HCT116 (cell line): ENCODE data around the gene SLC35D1. TPM values are rescaled to one million over a fixed set of nuclear protein-coding genes. Genes with fewer than 3 reads are reported as not detected.

ENCODE experiments used
- ATAC-seq: fragments of 200-7000 bp; cut with Tn5 transposase; 2 replicates; pipeline ENCODE4 v1.9.1; 2020; ENCODE audit warnings: mild to moderate bottlenecking, moderate library complexity
- BruUV-seq: library from RNA; stranded (reverse); fragments of 400-500 nt; replicated peaks from 2 replicates; lab custom pipeline; 2021; lab: Mats Ljungman, UMichigan
- CTCF ChIA-PET: fragments of 300-600 bp; sonication (Branson Sonifier 250); formaldehyde crosslinking; loops from one replicate; lab custom pipeline; 2021; ENCODE audit warnings: antibody characterized with exemption; lab: Charles Lee
- POLR2A ChIA-PET: fragments of 300-600, 350-600 bp; sonication (Branson Sonifier 250); formaldehyde crosslinking; loops from one replicate; lab custom pipeline; 2021; ENCODE audit warnings: antibody characterized with exemption; lab: Charles Lee
- RAD21 ChIA-PET, 2 experiments: fragments of 300-600 bp; sonication (Branson Sonifier 250); formaldehyde crosslinking; loops; one replicate each; lab custom pipeline; 2023; ENCODE audit warnings: low total read pairs in 2 of 2; ENCODE audit not compliant: uncharacterized antibody in 2 of 2, unreplicated experiment in 2 of 2, low non-redundant PET in 1 of 2; lab: Charles Lee
- DNase-seq: peaks from one replicate; pipeline ENCODE4 v3.0.0-alpha.2; 2010; ENCODE audit warnings: low read depth, low spot score
- H2AFZ ChIP-seq: fragments of 200-600 bp; shearing (Covaris generic), sonication (generic); 2 replicates; pipeline ENCODE4 v1.6.1; 2017; ENCODE audit warnings: low read depth, mixed run types, mixed read lengths, antibody characterized with exemption, low read length; ENCODE audit not compliant: poor library complexity, severe bottlenecking
- H3K27ac ChIP-seq: 2 replicates; pipeline ENCODE4 v1.5.1; 2012; ENCODE audit warnings: low read depth, low read length
- H3K27me3 ChIP-seq: fragments of 200-600 bp; sonication (generic); 2 replicates; pipeline ENCODE4 v1.6.1; 2016; ENCODE audit warnings: mixed run types, low read length, mixed read lengths; ENCODE audit not compliant: insufficient read depth
- H3K36me3 ChIP-seq, 2 experiments: fragments of 200-500 bp in 1 of 2; fragments of 200-600 bp in 1 of 2; sonication (Bioruptor generic) in 1 of 2; sonication (generic) in 1 of 2; 2 replicates each; pipeline versions ENCODE4 v1.5.1 to v1.6.1; 2014 to 2016; ENCODE audit warnings: low read length in 2 of 2, inconsistent platforms in 1 of 2, mixed read lengths in 1 of 2, mixed run types in 1 of 2; ENCODE audit not compliant: insufficient read depth in 2 of 2, control insufficient read depth in 1 of 2
- H3K4me1 ChIP-seq, 2 experiments: fragments of 200-600 bp in 1 of 2; sonication (generic) in 1 of 2; 2 replicates each; pipeline versions ENCODE4 v1.5.1 to v1.6.1; 2012 to 2017; ENCODE audit warnings: low read length in 2 of 2, inconsistent platforms in 1 of 2, mild to moderate bottlenecking in 1 of 2, mixed read lengths in 1 of 2, mixed run types in 1 of 2, moderate library complexity in 1 of 2; ENCODE audit not compliant: insufficient read depth in 2 of 2, control insufficient read depth in 1 of 2
- H3K4me2 ChIP-seq: fragments of 200-600 bp; sonication (generic); 2 replicates; pipeline ENCODE4 v1.6.1; 2017; ENCODE audit warnings: mixed run types, low read length, mixed read lengths
- H3K4me3 ChIP-seq, 2 experiments: fragments of 200-600 bp in 1 of 2; sonication (generic) in 1 of 2; replicated peaks in 1 of 2; 2 replicates each; pipeline ENCODE4 v1.5.1; 2011 to 2016; ENCODE audit warnings: low read length in 2 of 2, control low read depth in 1 of 2, low read depth in 1 of 2, mild to moderate bottlenecking in 1 of 2, mixed read lengths in 1 of 2, mixed run types in 1 of 2
- H3K79me2 ChIP-seq: fragments of 200-600 bp; sonication (generic); 2 replicates; pipeline ENCODE4 v1.6.1; 2017; ENCODE audit warnings: mild to moderate bottlenecking, mixed run types, low read length, moderate library complexity, mixed read lengths; ENCODE audit not compliant: insufficient read depth
- H3K9ac ChIP-seq: fragments of 200-600 bp; sonication (generic); 2 replicates; pipeline ENCODE4 v1.6.1; 2016; ENCODE audit warnings: low read length, mixed read lengths
- H3K9me2 ChIP-seq: fragments of 200-600 bp; sonication (generic), shearing (Covaris generic); 2 replicates; pipeline ENCODE4 v1.6.1; 2017; ENCODE audit warnings: mixed run types, mild to moderate bottlenecking, moderate library complexity; ENCODE audit not compliant: insufficient read depth
- H3K9me3 ChIP-seq, 2 experiments: fragments of 200-500 bp in 1 of 2; fragments of 200-600 bp in 1 of 2; sonication (Bioruptor generic) in 1 of 2; sonication (generic) in 1 of 2; 2 replicates each; pipeline ENCODE4 v1.6.1; 2014 to 2017; ENCODE audit warnings: low read length in 2 of 2, mixed read lengths in 2 of 2, inconsistent platforms in 1 of 2, low read depth in 1 of 2, mild to moderate bottlenecking in 1 of 2, mixed run types in 1 of 2, moderate library complexity in 1 of 2; ENCODE audit not compliant: control insufficient read depth in 1 of 2, insufficient read depth in 1 of 2
- H4K20me1 ChIP-seq: fragments of 200-600 bp; sonication (generic), shearing (Covaris generic); 2 replicates; pipeline ENCODE4 v1.6.1; 2017; ENCODE audit warnings: mixed run types, mild to moderate bottlenecking, moderate library complexity; ENCODE audit not compliant: insufficient read depth
- CBX3 ChIP-seq: IDR thresholded peaks from 2 replicates; pipeline ENCODE4 v1.6.1; 2012; ENCODE audit warnings: low read depth
- CEBPB ChIP-seq: IDR thresholded peaks from 2 replicates; pipeline ENCODE4 v1.6.1; 2012; ENCODE audit warnings: low read depth
- EGR1 ChIP-seq: IDR thresholded peaks from 2 replicates; pipeline ENCODE4 v1.6.1; 2012; ENCODE audit warnings: low read depth
- ELF1 ChIP-seq: IDR thresholded peaks from 2 replicates; pipeline ENCODE4 v1.6.1; 2012; ENCODE audit warnings: low read depth, borderline replicate concordance
- EZH2 ChIP-seq: fragments of 200-600 bp; sonication (generic); IDR thresholded peaks from 2 replicates; pipeline ENCODE4 v1.6.1; 2017; ENCODE audit warnings: antibody characterized with exemption, mixed run types
- EZH2phosphoT487 ChIP-seq: fragments of 200-600 bp; IDR thresholded peaks from 2 replicates; pipeline ENCODE4 v1.6.1; 2018; ENCODE audit warnings: antibody characterized with exemption, borderline replicate concordance
- FOSL1 ChIP-seq: IDR thresholded peaks from 2 replicates; pipeline ENCODE4 v1.6.1; 2012; ENCODE audit warnings: low read depth
- JUND ChIP-seq: IDR thresholded peaks from 2 replicates; pipeline ENCODE4 v1.6.1; 2012
- MAX ChIP-seq: IDR thresholded peaks from 2 replicates; pipeline ENCODE4 v1.6.1; 2012
- POLR2A ChIP-seq: IDR thresholded peaks from 2 replicates; pipeline ENCODE4 v1.7.0; 2011; ENCODE audit warnings: borderline replicate concordance; ENCODE audit not compliant: insufficient read depth, insufficient read length; ENCODE audit errors: extremely low read depth
- POLR2AphosphoS5 ChIP-seq: IDR thresholded peaks from 2 replicates; pipeline ENCODE4 v1.6.1; 2011; ENCODE audit warnings: mild to moderate bottlenecking, low read depth, low read length, moderate library complexity
- RAD21 ChIP-seq: IDR thresholded peaks from 2 replicates; pipeline ENCODE4 v1.6.1; 2012; ENCODE audit warnings: low read depth, mild to moderate bottlenecking
- SIN3A ChIP-seq: IDR thresholded peaks from 2 replicates; pipeline ENCODE4 v1.6.1; 2012; ENCODE audit warnings: low read depth
- TCF7L2 ChIP-seq: IDR thresholded peaks from 2 replicates; pipeline ENCODE4 v1.7.0; 2011; ENCODE audit warnings: borderline replicate concordance, inconsistent platforms; ENCODE audit not compliant: insufficient read depth, insufficient read length; ENCODE audit errors: extremely low read depth
- YY1 ChIP-seq: IDR thresholded peaks from 2 replicates; pipeline ENCODE4 v1.6.1; 2011; ENCODE audit warnings: low read length, low read depth, moderate library complexity, mild to moderate bottlenecking; ENCODE audit not compliant: insufficient replicate concordance; ENCODE audit errors: extremely low read depth
- ZBTB33 ChIP-seq: IDR thresholded peaks from 2 replicates; pipeline ENCODE4 v1.6.1; 2011; ENCODE audit warnings: mild to moderate bottlenecking, low read length, moderate library complexity; ENCODE audit not compliant: insufficient replicate concordance; ENCODE audit errors: extremely low read depth
- ZFX ChIP-seq: fragments of 450-650 bp; IDR thresholded peaks from 2 replicates; pipeline ENCODE4 v1.6.1; 2017
- intact Hi-C: fragments of 100-400 bp; cut with micrococcal nuclease; formaldehyde crosslinking; loops from 2 replicates; pipeline ENCODE4 v1.10.0; 2022
- total RNA-seq: library from RNA; stranded (reverse); gene quantifications from one replicate; pipeline ENCODE4 v1.2.1, GENCODE V29; 2021; ENCODE audit not compliant: unreplicated experiment
- TF ChIP-seq, protein P1 (sequence below), 3 experiments: fragments of 200-600 bp in 1 of 3; sonication (generic) in 1 of 3; IDR thresholded peaks in 2 of 3; conservative IDR thresholded peaks in 1 of 3; 2 replicates each; pipeline ENCODE4 v1.5.1; 2012 to 2017; ENCODE audit warnings: low read depth in 2 of 3, low read length in 2 of 3, antibody characterized with exemption in 1 of 3, borderline replicate concordance in 1 of 3, control low read depth in 1 of 3, mild to moderate bottlenecking in 1 of 3, mixed read lengths in 1 of 3, mixed run types in 1 of 3, moderate library complexity in 1 of 3; ENCODE audit not compliant: insufficient read depth in 1 of 3
- TF ChIP-seq, protein P2 (sequence below): IDR thresholded peaks from 2 replicates; pipeline ENCODE4 v1.6.1; 2012; ENCODE audit warnings: low read depth

The SLC35D1 gene
- total RNA-seq, 1 experiment from 2014 or later: 6.1 TPM

GRCh38 chr1:66998972-66999371, 55.0 kb downstream of the SLC35D1 start:
- CTCF ChIA-PET: interaction anchor here (1.1 kb wide), 2 partner anchors 150 to 214 kb away, joined by 4 to 5 read pairs; no protein-coding TSS in a partner anchor
- H3K79me2 ChIP-seq: no peaks in the 10 kb centered on the region
- H3K27ac ChIP-seq: no peak overlapping the region
- H4K20me1 ChIP-seq: no peaks in the 10 kb centered on the region
- no peak overlapping the region for H2AFZ ChIP-seq
- H3K9me3 ChIP-seq: no peaks in the 10 kb centered on the region
- no peaks in the 10 kb centered on the region for H3K9me2 ChIP-seq
- H3K27me3 ChIP-seq: no peaks in the 10 kb centered on the region
- H3K9ac ChIP-seq: no peak overlapping the region
- TF ChIP-seq TCF7L2: no peak
- TF ChIP-seq EZH2: no peak
- no peak for TF ChIP-seq EZH2phosphoT487
- TF ChIP-seq CBX3: no peak
- no peak for TF ChIP-seq POLR2AphosphoS5
- no peak for TF ChIP-seq ZBTB33
- no peak for TF ChIP-seq ZFX
- no peak for TF ChIP-seq EGR1
- no peak for TF ChIP-seq ELF1
- TF ChIP-seq, protein P1, sequence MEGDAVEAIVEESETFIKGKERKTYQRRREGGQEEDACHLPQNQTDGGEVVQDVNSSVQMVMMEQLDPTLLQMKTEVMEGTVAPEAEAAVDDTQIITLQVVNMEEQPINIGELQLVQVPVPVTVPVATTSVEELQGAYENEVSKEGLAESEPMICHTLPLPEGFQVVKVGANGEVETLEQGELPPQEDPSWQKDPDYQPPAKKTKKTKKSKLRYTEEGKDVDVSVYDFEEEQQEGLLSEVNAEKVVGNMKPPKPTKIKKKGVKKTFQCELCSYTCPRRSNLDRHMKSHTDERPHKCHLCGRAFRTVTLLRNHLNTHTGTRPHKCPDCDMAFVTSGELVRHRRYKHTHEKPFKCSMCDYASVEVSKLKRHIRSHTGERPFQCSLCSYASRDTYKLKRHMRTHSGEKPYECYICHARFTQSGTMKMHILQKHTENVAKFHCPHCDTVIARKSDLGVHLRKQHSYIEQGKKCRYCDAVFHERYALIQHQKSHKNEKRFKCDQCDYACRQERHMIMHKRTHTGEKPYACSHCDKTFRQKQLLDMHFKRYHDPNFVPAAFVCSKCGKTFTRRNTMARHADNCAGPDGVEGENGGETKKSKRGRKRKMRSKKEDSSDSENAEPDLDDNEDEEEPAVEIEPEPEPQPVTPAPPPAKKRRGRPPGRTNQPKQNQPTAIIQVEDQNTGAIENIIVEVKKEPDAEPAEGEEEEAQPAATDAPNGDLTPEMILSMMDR (IDR thresholded peaks at IDR 0.05 in 2 of 3, conservative IDR thresholded peaks at IDR 0.05 in 1 of 3; ENCODE audit: borderline replicate concordance in 1 of 3, insufficient read depth in 1 of 3, low read depth in 2 of 3, low read length in 2 of 3): no peak
- TF ChIP-seq CEBPB: no peak
- no peak for TF ChIP-seq MAX
- no peak for TF ChIP-seq JUND
- no peak for TF ChIP-seq POLR2A
- TF ChIP-seq YY1: no peak
- TF ChIP-seq FOSL1: no peak
- TF ChIP-seq RAD21: no peak
- TF ChIP-seq, protein P2, sequence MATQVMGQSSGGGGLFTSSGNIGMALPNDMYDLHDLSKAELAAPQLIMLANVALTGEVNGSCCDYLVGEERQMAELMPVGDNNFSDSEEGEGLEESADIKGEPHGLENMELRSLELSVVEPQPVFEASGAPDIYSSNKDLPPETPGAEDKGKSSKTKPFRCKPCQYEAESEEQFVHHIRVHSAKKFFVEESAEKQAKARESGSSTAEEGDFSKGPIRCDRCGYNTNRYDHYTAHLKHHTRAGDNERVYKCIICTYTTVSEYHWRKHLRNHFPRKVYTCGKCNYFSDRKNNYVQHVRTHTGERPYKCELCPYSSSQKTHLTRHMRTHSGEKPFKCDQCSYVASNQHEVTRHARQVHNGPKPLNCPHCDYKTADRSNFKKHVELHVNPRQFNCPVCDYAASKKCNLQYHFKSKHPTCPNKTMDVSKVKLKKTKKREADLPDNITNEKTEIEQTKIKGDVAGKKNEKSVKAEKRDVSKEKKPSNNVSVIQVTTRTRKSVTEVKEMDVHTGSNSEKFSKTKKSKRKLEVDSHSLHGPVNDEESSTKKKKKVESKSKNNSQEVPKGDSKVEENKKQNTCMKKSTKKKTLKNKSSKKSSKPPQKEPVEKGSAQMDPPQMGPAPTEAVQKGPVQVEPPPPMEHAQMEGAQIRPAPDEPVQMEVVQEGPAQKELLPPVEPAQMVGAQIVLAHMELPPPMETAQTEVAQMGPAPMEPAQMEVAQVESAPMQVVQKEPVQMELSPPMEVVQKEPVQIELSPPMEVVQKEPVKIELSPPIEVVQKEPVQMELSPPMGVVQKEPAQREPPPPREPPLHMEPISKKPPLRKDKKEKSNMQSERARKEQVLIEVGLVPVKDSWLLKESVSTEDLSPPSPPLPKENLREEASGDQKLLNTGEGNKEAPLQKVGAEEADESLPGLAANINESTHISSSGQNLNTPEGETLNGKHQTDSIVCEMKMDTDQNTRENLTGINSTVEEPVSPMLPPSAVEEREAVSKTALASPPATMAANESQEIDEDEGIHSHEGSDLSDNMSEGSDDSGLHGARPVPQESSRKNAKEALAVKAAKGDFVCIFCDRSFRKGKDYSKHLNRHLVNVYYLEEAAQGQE: no peak
- no peak for TF ChIP-seq SIN3A
- RAD21 ChIA-PET: no interaction called here
- ATAC-seq (no peak), DNase-seq (no peak)
- BruUV-seq: no TSS peak
- H3K36me3 ChIP-seq: no peaks in the 10 kb centered on the region
- intact Hi-C loops: loop anchor here (10.0 kb wide), 1 partner anchor 506 kb away; no protein-coding TSS in a partner anchor
- H3K4me2 ChIP-seq: no peak overlapping the region
- no peaks in the 10 kb centered on the region for H3K4me1 ChIP-seq
- POLR2A ChIA-PET: no interaction called here
- H3K4me3 ChIP-seq: no peak overlapping the region
